ENCODE data around the gene ZNF77.

- TF ChIP-seq HDAC2 (IDR thresholded peaks at IDR 0.05) (no peak), ZNF622 (IDR thresholded peaks at IDR 0.05) (no peak)
Measured at GRCh38 chr19:2900296-2901252, 44.2 kb downstream of the ZNF77 start, which contains the start of gene ZNF57.

Measured in GM12878 (cell line).